Upper lobe of left lung (tissue), 4 donors: Measurements from ENCODE around the gene LIPG.

ENCODE experiments used
- CTCF ChIP-seq, 6 experiments: fragments of 450-650 bp in 4 of 6; fragments of 200-600 bp in 2 of 6; sonication (generic) in 2 of 6; IDR thresholded peaks; one replicate each; pipeline ENCODE4 v1.5.1; 2016 to 2019; ENCODE audit warnings: antibody characterized with exemption in 6 of 6
- EP300 ChIP-seq, 4 donors: sonication (generic); formaldehyde crosslinking; IDR thresholded peaks; one replicate each; pipeline ENCODE4 v1.5.1; 2017; ENCODE audit warnings: antibody characterized with exemption in 4 of 4, control low read depth in 2 of 4
- POLR2A ChIP-seq, 4 donors: fragments of 450-650 bp; IDR thresholded peaks; one replicate each; pipeline ENCODE4 v1.5.1; 2016 to 2017; ENCODE audit warnings: antibody characterized with exemption in 4 of 4, mild to moderate bottlenecking in 2 of 4
- POLR2AphosphoS5 ChIP-seq, 2 donors: sonication (generic); formaldehyde crosslinking; IDR thresholded peaks; one replicate each; pipeline ENCODE4 v1.5.1; 2017; ENCODE audit warnings: antibody characterized with exemption in 2 of 2

DNA sequence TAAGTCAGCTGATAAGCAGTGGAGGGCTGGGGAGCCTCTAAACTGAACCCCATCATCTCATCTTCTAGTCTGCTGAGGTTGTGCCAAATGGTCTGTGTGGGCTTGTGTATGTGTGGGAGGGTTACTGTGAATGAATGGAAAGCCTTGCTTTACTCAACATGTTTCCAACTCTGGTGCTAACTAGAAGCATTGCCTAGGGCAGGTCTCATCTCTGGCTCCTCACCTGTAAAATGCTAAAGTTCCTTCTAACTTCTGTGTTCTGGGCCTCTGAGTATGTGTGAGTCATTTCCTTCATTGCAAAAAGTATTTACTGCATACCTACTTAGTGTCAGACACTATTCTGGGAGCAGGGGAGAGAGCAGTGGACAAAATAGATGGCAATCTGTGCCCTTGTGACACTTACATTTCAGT is 1.3 kb downstream of the LIPG start:
- TF ChIP-seq EP300 (IDR thresholded peaks at IDR 0.05), result no peak
- TF ChIP-seq POLR2A (IDR thresholded peaks at IDR 0.05), result no peak
- no peak for TF ChIP-seq CTCF (IDR thresholded peaks at IDR 0.05)
- no peak for TF ChIP-seq POLR2AphosphoS5 (IDR thresholded peaks at IDR 0.05)
